Measurements from ENCODE around the gene CHST8.

The CHST8 gene

GRCh38 chr19:33725567-33725966 lies 103.8 kb downstream of the CHST8 start:
- DNase-seq = no peak
- Histone ChIP-seq H3K4me3 (ENCODE audit: low read depth, low read length) (no peak overlapping the region), H3K36me3 (replicated peaks) (no peaks in the 10 kb centered on the region), H3K27ac (no peak overlapping the region), H3K27me3 (replicated peaks) (no peaks in the 10 kb centered on the region)
- in situ Hi-C loops (cut with HindIII; ENCODE audit: low pct_ligation_motif_present, low sequenced_read_pairs) = no loop called here
- no peak for TF ChIP-seq CTCF (IDR thresholded peaks at IDR 0.05; ENCODE audit: low read depth, low read length, missing control alignments)

- H3K4me3 ChIP-seq (ENCODE audit: low read depth, low read length) = no peak overlapping the region
- DNase-seq = no peak
- no peaks in the 10 kb centered on the region for H3K27me3 ChIP-seq (replicated peaks)
- H3K27ac ChIP-seq = no peak overlapping the region
- no peaks in the 10 kb centered on the region for H3K36me3 ChIP-seq (replicated peaks)
- in situ Hi-C loops (cut with HindIII; ENCODE audit: low pct_ligation_motif_present, low sequenced_read_pairs) = no loop called here
- no peak for TF ChIP-seq CTCF (IDR thresholded peaks at IDR 0.05; ENCODE audit: low read depth, low read length, missing control alignments)
Observed at GRCh38 chr19:33726756-33727155, 105.0 kb downstream of the CHST8 start.

GRCh38 chr19:33727331-33727998 lies 105.7 kb downstream of the CHST8 start:
- in situ Hi-C loops (cut with HindIII; ENCODE audit: low pct_ligation_motif_present, low sequenced_read_pairs) = no loop called here
- H3K36me3 ChIP-seq (replicated peaks) = no peaks in the 10 kb centered on the region
- DNase-seq = no peak
- H3K27ac ChIP-seq = no peak overlapping the region
- H3K27me3 ChIP-seq (replicated peaks) = no peaks in the 10 kb centered on the region
- TF ChIP-seq CTCF (IDR thresholded peaks at IDR 0.05; ENCODE audit: low read depth, low read length, missing control alignments) = no peak
- H3K4me3 ChIP-seq (ENCODE audit: low read depth, low read length) = no peak overlapping the region

GRCh38 chr19:33728141-33728540 lies 106.4 kb downstream of the CHST8 start:
- Histone ChIP-seq H3K4me3 (ENCODE audit: low read depth, low read length) (no peak overlapping the region), H3K27ac (no peak overlapping the region), H3K27me3 (replicated peaks) (no peaks in the 10 kb centered on the region), H3K36me3 (replicated peaks) (no peaks in the 10 kb centered on the region)
- in situ Hi-C loops (cut with HindIII; ENCODE audit: low pct_ligation_motif_present, low sequenced_read_pairs) = no loop called here
- DNase-seq = no peak
- no peak for TF ChIP-seq CTCF (IDR thresholded peaks at IDR 0.05; ENCODE audit: low read depth, low read length, missing control alignments)

GRCh38 chr19:33730858-33731607 lies 109.3 kb downstream of the CHST8 start:
- in situ Hi-C loops (cut with HindIII; ENCODE audit: low pct_ligation_motif_present, low sequenced_read_pairs) = no loop called here
- no peak for TF ChIP-seq CTCF (IDR thresholded peaks at IDR 0.05; ENCODE audit: low read depth, low read length, missing control alignments)
- H3K4me3 ChIP-seq (ENCODE audit: low read depth, low read length) = no peak overlapping the region
- no peak overlapping the region for H3K27ac ChIP-seq
- no peaks in the 10 kb centered on the region for H3K36me3 ChIP-seq (replicated peaks)
- no peaks in the 10 kb centered on the region for H3K27me3 ChIP-seq (replicated peaks)
- no peak for DNase-seq
